Right lobe of liver (tissue), 6 donors: ENCODE measurements around the gene FAM174C. TPM values are rescaled to one million over a fixed set of nuclear protein-coding genes. Genes with fewer than 3 reads are reported as not detected.
"Not testable (repeated sequence)": the region's sequence is repeated elsewhere in the genome, so short reads cannot be mapped to it uniquely, and the experiment has no call there.

ENCODE experiments used
- ATAC-seq, 4 donors: fragments of 200-7000 bp; cut with Tn5 transposase; one replicate each; pipeline ENCODE4 v1.9.1; 2020; ENCODE audit warnings: mild to moderate bottlenecking in 4 of 4, moderate library complexity in 4 of 4
- DNase-seq, 3 donors: peaks; one replicate each; pipeline ENCODE4 v3.0.0-alpha.2; 2020
- H3K27ac ChIP-seq, 3 donors: fragments of 200-600 bp; one replicate each; pipeline ENCODE4 v1.8.0; 2022
- H3K27me3 ChIP-seq, 2 donors: fragments of 200-600 bp; one replicate each; pipeline ENCODE4 v1.8.0; 2022
- H3K36me3 ChIP-seq, 4 donors: fragments of 200-600 bp; sonication (generic) in 1 of 4; one replicate each; pipeline versions ENCODE4 v1.5.1 to v1.8.0; 2017 to 2022; ENCODE audit warnings: control low read depth in 1 of 4
- H3K4me1 ChIP-seq, 4 donors: fragments of 200-600 bp; sonication (generic) in 1 of 4; one replicate each; pipeline versions ENCODE4 v1.5.1 to v1.8.0; 2017 to 2022; ENCODE audit warnings: control low read depth in 1 of 4
- H3K4me3 ChIP-seq, 3 donors: fragments of 200-600 bp; one replicate each; pipeline ENCODE4 v1.8.0; 2022
- H3K9me3 ChIP-seq, 4 donors: fragments of 200-600 bp; sonication (generic) in 1 of 4; one replicate each; pipeline versions ENCODE4 v1.5.1 to v1.8.0; 2017 to 2022; ENCODE audit warnings: control low read depth in 1 of 4
- CTCF ChIP-seq, 4 donors: fragments of 200-600 bp in 3 of 4; fragments of 450-650 bp in 1 of 4; IDR thresholded peaks; one replicate each; pipeline versions ENCODE4 v1.5.1 to v1.8.0; 2016 to 2022; ENCODE audit warnings: antibody characterized with exemption in 4 of 4, mild to moderate bottlenecking in 2 of 4
- POLR2A ChIP-seq: fragments of 450-650 bp; IDR thresholded peaks from one replicate; pipeline ENCODE4 v1.6.1; 2017; ENCODE audit warnings: antibody characterized with exemption, mild to moderate bottlenecking
- WGBS: methylation state at CpG from one replicate; pipeline ENCODE4 v1.1.6; 2018; ENCODE audit warnings: low coverage, low lambda C conversion rate; ENCODE audit not compliant: insufficient coverage; ENCODE audit errors: missing lambda C conversion rate; 5-methylcytosine and 5-hydroxymethylcytosine counted together
- intact Hi-C, 2 donors: fragments of 100-400 bp; cut with DNase I; formaldehyde crosslinking; loops; one replicate each; pipeline versions ENCODE4 v1.11.2 to v1.14.1; 2022
- total RNA-seq, 6 experiments: library from RNA; depleted of rRNA in 2 of 6; stranded (reverse); fragments of >200 nt in 2 of 6; fragmentation: NEBNext Ultra II Directional in 3 of 6; extraction: Animal tissue kit (Norgen Biotek cat#: 25700) in 3 of 6; gene quantifications; one replicate each; pipeline versions ENCODE4 v1.1.0 to v1.2.4, GENCODE V29; 2016 to 2023
- donor health status: DM: no; HTN: yes; CAD: no.
- donor health status: DM: no; HTN: no; CAD: no.
- donor health status: DM: no; HTN: no; CAD: no.
- donor health status: DM: no; HTN: yes; CAD: no.
- donor health status: DM: no; HTN: yes; CAD: no.

The FAM174C gene
- total RNA-seq, 6 experiments from 2014 or later, result 34.0 to 103 (median 43.8) TPM

- WGBS, result 18% methylated on average over 4 of the region's 26 CpGs
- peak; percentile 0 to 41 (median 22) for ATAC-seq
- Histone ChIP-seq H3K4me1 (peaks cover 0 to 66% (median 28%) of the 10 kb centered on the region in 4 donors), H3K36me3 (peaks cover 0 to 5% (median 1%) of the 10 kb centered on the region in 4 donors), H3K27me3 (no peaks in the 10 kb centered on the region), H3K4me3 (peak overlapping the region in 2 of 3 donors; percentile 30 to 40), H3K9me3 (no peaks in the 10 kb centered on the region), H3K27ac (peak overlapping the region; percentile 56 to 92 (median 66))
- peak; percentile 74 to 95 (median 95) for DNase-seq
- no peak for TF ChIP-seq CTCF (IDR thresholded peaks at IDR 0.05)
- peak; percentile 26 for TF ChIP-seq POLR2A
- intact Hi-C loops, result no loop called here
Observed at GRCh38 chr19:1245494-1246264, 29.7 kb upstream of the FAM174C start.

DNA sequence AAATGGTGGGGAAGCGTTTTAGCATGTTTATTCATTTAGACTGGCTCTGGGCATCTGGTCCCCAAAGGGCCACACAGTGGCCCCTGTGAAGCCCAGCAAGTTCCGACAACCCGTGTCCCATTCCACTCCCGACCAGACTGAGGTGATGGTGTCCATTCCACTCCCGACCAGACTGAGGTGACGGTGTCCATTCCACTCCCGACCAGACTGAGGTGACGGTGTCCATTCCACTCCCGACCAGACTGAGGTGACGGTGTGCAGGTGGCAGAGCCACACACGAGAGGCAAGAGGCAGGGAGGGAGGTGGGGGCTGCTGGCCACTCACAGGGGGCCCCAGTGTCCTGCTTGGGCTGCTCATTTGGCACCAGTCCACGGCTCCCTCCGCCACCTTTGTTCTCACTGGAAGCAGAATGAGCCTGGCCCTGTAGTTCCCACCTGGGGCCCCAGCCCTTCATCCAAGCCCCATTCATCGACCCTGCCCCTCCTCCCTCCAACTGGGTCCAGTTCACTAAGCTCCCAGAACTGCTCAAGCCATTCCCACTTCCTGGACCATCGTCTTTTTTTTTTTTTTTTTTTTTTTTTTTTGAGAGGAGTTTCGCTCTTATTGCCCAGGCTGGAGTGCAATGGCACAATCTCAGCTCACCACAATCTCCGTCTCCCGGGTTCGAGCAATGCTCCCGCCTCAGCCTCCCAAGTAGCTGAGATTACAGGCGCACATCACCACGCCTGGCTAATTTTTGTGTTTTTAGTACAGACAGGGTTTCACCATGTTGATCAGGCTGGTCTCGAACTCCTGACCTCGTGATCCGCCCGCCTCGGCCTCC is 28.9 kb upstream of the FAM174C start:
- peak in 1 of 3 donors; percentile 53 for DNase-seq
- ATAC-seq, result not testable (repeated sequence)

GRCh38 chr19:1247748-1248138 is 27.6 kb upstream of the FAM174C start:
- Histone ChIP-seq H3K4me1 (peaks cover 0 to 63% (median 27%) of the 10 kb centered on the region in 4 donors), H3K36me3 (peaks cover 0 to 9% (median 1%) of the 10 kb centered on the region in 4 donors), H3K27ac (peak overlapping the region; percentile 90 to 98 (median 97)), H3K9me3 (no peaks in the 10 kb centered on the region), H3K4me3 (peak overlapping the region; percentile 75 to 86 (median 78)), H3K27me3 (no peaks in the 10 kb centered on the region)
- no peak for DNase-seq
- intact Hi-C loops, result no loop called here
- peak in 3 of 4 donors; percentile 0 to 2 (median 2) for ATAC-seq
- no peak for TF ChIP-seq POLR2A
- TF ChIP-seq CTCF (IDR thresholded peaks at IDR 0.05), result no peak
- 67% methylated on average over 1 of the region's 8 CpGs for WGBS

More for the DNA sequence above, 28.9 kb upstream of the FAM174C start:
- intact Hi-C loops, H3K27me3 ChIP-seq, H3K9me3 ChIP-seq, H3K36me3 ChIP-seq: not testable (repeated sequence)
- Histone ChIP-seq H3K4me3 (peak overlapping the region in 1 of 3 donors; percentile 40), H3K27ac (peak overlapping the region in 2 of 3 donors; percentile 56 to 92), H3K4me1 (peaks cover 0 to 59% (median 24%) of the 10 kb centered on the region in 4 donors)
- WGBS, result 76% methylated on average over 12 of the region's 27 CpGs

GRCh38 chr19:1248139-1248785 is 27.1 kb upstream of the FAM174C start, which contains the start of gene MIDN:
TSS of gene MIDN (plus strand) at chr19:1248583. CDS start at chr19:1250297, 1,714 bp downstream.
- Histone ChIP-seq H3K27ac (peak within 1 kb of the TSS; percentile 90 to 98 (median 97)), H3K4me1 (peaks cover 0 to 63% (median 27%) of the 10 kb centered on the region in 4 donors), H3K36me3 (peaks cover 0 to 9% (median 1%) of the 10 kb centered on the region in 4 donors), H3K9me3 (no peaks in the 10 kb centered on the region), H3K27me3 (no peaks in the 10 kb centered on the region), H3K4me3 (peak within 1 kb of the TSS; percentile 75 to 86 (median 78))
- peak; percentile 12 to 46 (median 26) for ATAC-seq
- DNase-seq, result peak; percentile 93
- TF ChIP-seq CTCF (IDR thresholded peaks at IDR 0.05) (peak; percentile 23 to 44 (median 38)), POLR2A (peak; percentile 95)
- intact Hi-C loops, result no loop called here
- WGBS, result 0% methylated on average over 7 of the region's 60 CpGs
